HCT116 (cell line): ENCODE measurements around the gene HARBI1. TPM values are rescaled to one million over a fixed set of nuclear protein-coding genes. Genes with fewer than 3 reads are reported as not detected.

Source experiments
- ATAC-seq: fragments of 200-7000 bp; cut with Tn5 transposase; 2 replicates; pipeline ENCODE4 v1.9.1; 2020; ENCODE audit warnings: mild to moderate bottlenecking, moderate library complexity
- BruUV-seq: library from RNA; stranded (reverse); fragments of 400-500 nt; replicated peaks from 2 replicates; lab custom pipeline; 2021; lab: Mats Ljungman, UMichigan
- CTCF ChIA-PET: fragments of 300-600 bp; sonication (Branson Sonifier 250); formaldehyde crosslinking; loops from one replicate; lab custom pipeline; 2021; ENCODE audit warnings: antibody characterized with exemption; lab: Charles Lee
- POLR2A ChIA-PET: fragments of 300-600, 350-600 bp; sonication (Branson Sonifier 250); formaldehyde crosslinking; loops from one replicate; lab custom pipeline; 2021; ENCODE audit warnings: antibody characterized with exemption; lab: Charles Lee
- RAD21 ChIA-PET, 2 experiments: fragments of 300-600 bp; sonication (Branson Sonifier 250); formaldehyde crosslinking; loops; one replicate each; lab custom pipeline; 2023; ENCODE audit warnings: low total read pairs in 2 of 2; ENCODE audit not compliant: uncharacterized antibody in 2 of 2, unreplicated experiment in 2 of 2, low non-redundant PET in 1 of 2; lab: Charles Lee
- DNase-seq: peaks from one replicate; pipeline ENCODE4 v3.0.0-alpha.2; 2010; ENCODE audit warnings: low read depth, low spot score
- H2AFZ ChIP-seq: fragments of 200-600 bp; shearing (Covaris generic), sonication (generic); 2 replicates; pipeline ENCODE4 v1.6.1; 2017; ENCODE audit warnings: low read depth, mixed run types, mixed read lengths, antibody characterized with exemption, low read length; ENCODE audit not compliant: poor library complexity, severe bottlenecking
- H3K27ac ChIP-seq: 2 replicates; pipeline ENCODE4 v1.5.1; 2012; ENCODE audit warnings: low read depth, low read length
- H3K27me3 ChIP-seq: fragments of 200-600 bp; sonication (generic); 2 replicates; pipeline ENCODE4 v1.6.1; 2016; ENCODE audit warnings: mixed run types, low read length, mixed read lengths; ENCODE audit not compliant: insufficient read depth
- H3K36me3 ChIP-seq, 2 experiments: fragments of 200-500 bp in 1 of 2; fragments of 200-600 bp in 1 of 2; sonication (Bioruptor generic) in 1 of 2; sonication (generic) in 1 of 2; 2 replicates each; pipeline versions ENCODE4 v1.5.1 to v1.6.1; 2014 to 2016; ENCODE audit warnings: low read length in 2 of 2, inconsistent platforms in 1 of 2, mixed read lengths in 1 of 2, mixed run types in 1 of 2; ENCODE audit not compliant: insufficient read depth in 2 of 2, control insufficient read depth in 1 of 2
- H3K4me1 ChIP-seq, 2 experiments: fragments of 200-600 bp in 1 of 2; sonication (generic) in 1 of 2; 2 replicates each; pipeline versions ENCODE4 v1.5.1 to v1.6.1; 2012 to 2017; ENCODE audit warnings: low read length in 2 of 2, inconsistent platforms in 1 of 2, mild to moderate bottlenecking in 1 of 2, mixed read lengths in 1 of 2, mixed run types in 1 of 2, moderate library complexity in 1 of 2; ENCODE audit not compliant: insufficient read depth in 2 of 2, control insufficient read depth in 1 of 2
- H3K4me2 ChIP-seq: fragments of 200-600 bp; sonication (generic); 2 replicates; pipeline ENCODE4 v1.6.1; 2017; ENCODE audit warnings: mixed run types, low read length, mixed read lengths
- H3K4me3 ChIP-seq, 2 experiments: fragments of 200-600 bp in 1 of 2; sonication (generic) in 1 of 2; replicated peaks in 1 of 2; 2 replicates each; pipeline ENCODE4 v1.5.1; 2011 to 2016; ENCODE audit warnings: low read length in 2 of 2, control low read depth in 1 of 2, low read depth in 1 of 2, mild to moderate bottlenecking in 1 of 2, mixed read lengths in 1 of 2, mixed run types in 1 of 2
- H3K79me2 ChIP-seq: fragments of 200-600 bp; sonication (generic); 2 replicates; pipeline ENCODE4 v1.6.1; 2017; ENCODE audit warnings: mild to moderate bottlenecking, mixed run types, low read length, moderate library complexity, mixed read lengths; ENCODE audit not compliant: insufficient read depth
- H3K9ac ChIP-seq: fragments of 200-600 bp; sonication (generic); 2 replicates; pipeline ENCODE4 v1.6.1; 2016; ENCODE audit warnings: low read length, mixed read lengths
- H3K9me2 ChIP-seq: fragments of 200-600 bp; sonication (generic), shearing (Covaris generic); 2 replicates; pipeline ENCODE4 v1.6.1; 2017; ENCODE audit warnings: mixed run types, mild to moderate bottlenecking, moderate library complexity; ENCODE audit not compliant: insufficient read depth
- H3K9me3 ChIP-seq, 2 experiments: fragments of 200-500 bp in 1 of 2; fragments of 200-600 bp in 1 of 2; sonication (Bioruptor generic) in 1 of 2; sonication (generic) in 1 of 2; 2 replicates each; pipeline ENCODE4 v1.6.1; 2014 to 2017; ENCODE audit warnings: low read length in 2 of 2, mixed read lengths in 2 of 2, inconsistent platforms in 1 of 2, low read depth in 1 of 2, mild to moderate bottlenecking in 1 of 2, mixed run types in 1 of 2, moderate library complexity in 1 of 2; ENCODE audit not compliant: control insufficient read depth in 1 of 2, insufficient read depth in 1 of 2
- H4K20me1 ChIP-seq: fragments of 200-600 bp; sonication (generic), shearing (Covaris generic); 2 replicates; pipeline ENCODE4 v1.6.1; 2017; ENCODE audit warnings: mixed run types, mild to moderate bottlenecking, moderate library complexity; ENCODE audit not compliant: insufficient read depth
- CEBPB ChIP-seq: IDR thresholded peaks from 2 replicates; pipeline ENCODE4 v1.6.1; 2012; ENCODE audit warnings: low read depth
- EGR1 ChIP-seq: IDR thresholded peaks from 2 replicates; pipeline ENCODE4 v1.6.1; 2012; ENCODE audit warnings: low read depth
- ELF1 ChIP-seq: IDR thresholded peaks from 2 replicates; pipeline ENCODE4 v1.6.1; 2012; ENCODE audit warnings: low read depth, borderline replicate concordance
- EZH2 ChIP-seq: fragments of 200-600 bp; sonication (generic); IDR thresholded peaks from 2 replicates; pipeline ENCODE4 v1.6.1; 2017; ENCODE audit warnings: antibody characterized with exemption, mixed run types
- EZH2phosphoT487 ChIP-seq: fragments of 200-600 bp; IDR thresholded peaks from 2 replicates; pipeline ENCODE4 v1.6.1; 2018; ENCODE audit warnings: antibody characterized with exemption, borderline replicate concordance
- FOSL1 ChIP-seq: IDR thresholded peaks from 2 replicates; pipeline ENCODE4 v1.6.1; 2012; ENCODE audit warnings: low read depth
- JUND ChIP-seq: IDR thresholded peaks from 2 replicates; pipeline ENCODE4 v1.6.1; 2012
- POLR2A ChIP-seq: IDR thresholded peaks from 2 replicates; pipeline ENCODE4 v1.7.0; 2011; ENCODE audit warnings: borderline replicate concordance; ENCODE audit not compliant: insufficient read depth, insufficient read length; ENCODE audit errors: extremely low read depth
- POLR2AphosphoS5 ChIP-seq: IDR thresholded peaks from 2 replicates; pipeline ENCODE4 v1.6.1; 2011; ENCODE audit warnings: mild to moderate bottlenecking, low read depth, low read length, moderate library complexity
- SIN3A ChIP-seq: IDR thresholded peaks from 2 replicates; pipeline ENCODE4 v1.6.1; 2012; ENCODE audit warnings: low read depth
- SP1 ChIP-seq: IDR thresholded peaks from 2 replicates; pipeline ENCODE4 v1.6.1; 2012; ENCODE audit warnings: low read depth
- SRF ChIP-seq: IDR thresholded peaks from 2 replicates; pipeline ENCODE4 v1.6.1; 2012; ENCODE audit warnings: low read depth
- ZFX ChIP-seq: fragments of 450-650 bp; IDR thresholded peaks from 2 replicates; pipeline ENCODE4 v1.6.1; 2017
- ZNF274 ChIP-seq: fragments of 200-500 bp; sonication (Bioruptor generic); IDR thresholded peaks from 2 replicates; pipeline ENCODE4 v1.6.1; 2014; ENCODE audit warnings: mild to moderate bottlenecking, low read depth, low read length, inconsistent platforms
- intact Hi-C: fragments of 100-400 bp; cut with micrococcal nuclease; formaldehyde crosslinking; loops from 2 replicates; pipeline ENCODE4 v1.10.0; 2022
- total RNA-seq: library from RNA; stranded (reverse); gene quantifications from one replicate; pipeline ENCODE4 v1.2.1, GENCODE V29; 2021; ENCODE audit not compliant: unreplicated experiment
- TF ChIP-seq, protein P1 (sequence below), 3 experiments: fragments of 200-600 bp in 1 of 3; sonication (generic) in 1 of 3; IDR thresholded peaks in 2 of 3; conservative IDR thresholded peaks in 1 of 3; 2 replicates each; pipeline ENCODE4 v1.5.1; 2012 to 2017; ENCODE audit warnings: low read depth in 2 of 3, low read length in 2 of 3, antibody characterized with exemption in 1 of 3, borderline replicate concordance in 1 of 3, control low read depth in 1 of 3, mild to moderate bottlenecking in 1 of 3, mixed read lengths in 1 of 3, mixed run types in 1 of 3, moderate library complexity in 1 of 3; ENCODE audit not compliant: insufficient read depth in 1 of 3
- TF ChIP-seq, protein P2 (sequence below): IDR thresholded peaks from 2 replicates; pipeline ENCODE4 v1.6.1; 2012

Gene HARBI1
- total RNA-seq, 1 experiment from 2014 or later = 1.9 TPM

DNA sequence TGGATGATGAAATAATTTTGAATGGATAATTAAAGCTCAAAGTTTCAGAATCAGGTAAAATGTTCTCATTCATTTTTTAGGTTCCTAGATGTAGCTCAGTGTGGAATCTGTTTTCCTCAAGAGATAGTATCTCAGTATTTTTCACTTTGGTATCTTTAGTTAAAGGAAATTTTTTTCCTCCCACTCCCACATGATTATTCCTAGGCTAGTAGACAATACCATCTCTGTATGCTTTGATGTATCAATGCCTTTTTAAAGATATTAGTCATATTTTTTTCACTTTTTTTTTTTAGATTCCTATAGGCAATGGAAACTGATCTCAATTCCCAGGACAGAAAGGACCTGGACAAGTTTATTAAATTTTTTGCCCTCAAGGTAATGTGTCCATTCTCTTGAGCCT is 27.0 kb upstream of the HARBI1 start:
- peaks cover 0 to 11% of the 10 kb centered on the region in 2 experiments; a peak in 2 of 4 replicates for H3K36me3 ChIP-seq
- no peak for DNase-seq
- H3K4me1 ChIP-seq = no peaks in the 10 kb centered on the region
- no peak overlapping the region for H3K4me3 ChIP-seq
- H3K4me2 ChIP-seq = no peak overlapping the region
- H3K9me3 ChIP-seq = no peaks in the 10 kb centered on the region
- H3K27ac ChIP-seq = no peak overlapping the region
- H3K9me2 ChIP-seq = no peaks in the 10 kb centered on the region
- RAD21 ChIA-PET = no interaction called here
- intact Hi-C loops = no loop called here
- ATAC-seq = no peak
- no peaks in the 10 kb centered on the region for H3K79me2 ChIP-seq
- BruUV-seq = no TSS peak
- no peaks in the 10 kb centered on the region for H4K20me1 ChIP-seq
- H2AFZ ChIP-seq = no peak overlapping the region
- POLR2A ChIA-PET = no interaction called here
- H3K27me3 ChIP-seq = no peaks in the 10 kb centered on the region
- CTCF ChIA-PET = no interaction called here
- no peak for TF ChIP-seq EGR1
- TF ChIP-seq POLR2AphosphoS5 = no peak
- TF ChIP-seq EZH2phosphoT487 = no peak
- TF ChIP-seq, protein P1, sequence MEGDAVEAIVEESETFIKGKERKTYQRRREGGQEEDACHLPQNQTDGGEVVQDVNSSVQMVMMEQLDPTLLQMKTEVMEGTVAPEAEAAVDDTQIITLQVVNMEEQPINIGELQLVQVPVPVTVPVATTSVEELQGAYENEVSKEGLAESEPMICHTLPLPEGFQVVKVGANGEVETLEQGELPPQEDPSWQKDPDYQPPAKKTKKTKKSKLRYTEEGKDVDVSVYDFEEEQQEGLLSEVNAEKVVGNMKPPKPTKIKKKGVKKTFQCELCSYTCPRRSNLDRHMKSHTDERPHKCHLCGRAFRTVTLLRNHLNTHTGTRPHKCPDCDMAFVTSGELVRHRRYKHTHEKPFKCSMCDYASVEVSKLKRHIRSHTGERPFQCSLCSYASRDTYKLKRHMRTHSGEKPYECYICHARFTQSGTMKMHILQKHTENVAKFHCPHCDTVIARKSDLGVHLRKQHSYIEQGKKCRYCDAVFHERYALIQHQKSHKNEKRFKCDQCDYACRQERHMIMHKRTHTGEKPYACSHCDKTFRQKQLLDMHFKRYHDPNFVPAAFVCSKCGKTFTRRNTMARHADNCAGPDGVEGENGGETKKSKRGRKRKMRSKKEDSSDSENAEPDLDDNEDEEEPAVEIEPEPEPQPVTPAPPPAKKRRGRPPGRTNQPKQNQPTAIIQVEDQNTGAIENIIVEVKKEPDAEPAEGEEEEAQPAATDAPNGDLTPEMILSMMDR (IDR thresholded peaks at IDR 0.05 in 2 of 3, conservative IDR thresholded peaks at IDR 0.05 in 1 of 3; ENCODE audit: borderline replicate concordance in 1 of 3, insufficient read depth in 1 of 3, low read depth in 2 of 3, low read length in 2 of 3) = no peak
- TF ChIP-seq SIN3A = no peak
- TF ChIP-seq SRF = no peak
- TF ChIP-seq POLR2A = no peak
- no peak for TF ChIP-seq SP1
- no peak for TF ChIP-seq CEBPB
- H3K9ac ChIP-seq = no peak overlapping the region

DNA sequence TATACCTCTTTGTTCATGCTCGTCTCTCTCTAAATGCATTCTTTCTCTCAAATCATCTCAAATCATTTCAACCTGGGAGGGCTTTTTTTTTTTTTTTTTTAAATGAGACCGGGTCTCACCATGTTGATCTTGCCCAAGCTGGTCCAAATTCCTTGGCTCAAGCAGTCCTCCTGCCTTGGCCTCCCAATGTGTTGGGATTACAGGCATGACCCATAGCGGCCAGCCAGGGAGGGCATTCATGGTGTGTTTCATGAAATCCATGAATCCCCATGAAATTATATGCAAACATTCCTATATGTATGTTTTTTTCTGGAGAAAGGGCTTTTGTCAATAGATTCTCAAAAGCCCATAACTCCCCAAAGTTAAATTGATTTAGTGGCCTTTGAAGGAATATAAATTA is 26.5 kb upstream of the HARBI1 start:
- Histone ChIP-seq H3K9me3 (no peaks in the 10 kb centered on the region), H3K4me3 (no peak overlapping the region), H3K36me3 (peaks cover 0 to 11% of the 10 kb centered on the region in 2 experiments; a peak in 1 of 4 replicates), H3K27me3 (no peaks in the 10 kb centered on the region), H3K79me2 (no peaks in the 10 kb centered on the region), H3K27ac (no peak overlapping the region), H3K4me1 (no peaks in the 10 kb centered on the region), H3K9me2 (no peaks in the 10 kb centered on the region), H3K4me2 (no peak overlapping the region), H4K20me1 (no peaks in the 10 kb centered on the region), H2AFZ (no peak overlapping the region), H3K9ac (no peak overlapping the region)
- intact Hi-C loops = no loop called here
- CTCF ChIA-PET = no interaction called here
- RAD21 ChIA-PET = no interaction called here
- DNase-seq (no peak), ATAC-seq (no peak)
- POLR2A ChIA-PET = no interaction called here
- BruUV-seq = no TSS peak
- TF ChIP-seq ZFX = no peak
- no peak for TF ChIP-seq SIN3A
- TF ChIP-seq POLR2AphosphoS5 = no peak
- TF ChIP-seq, protein P2, sequence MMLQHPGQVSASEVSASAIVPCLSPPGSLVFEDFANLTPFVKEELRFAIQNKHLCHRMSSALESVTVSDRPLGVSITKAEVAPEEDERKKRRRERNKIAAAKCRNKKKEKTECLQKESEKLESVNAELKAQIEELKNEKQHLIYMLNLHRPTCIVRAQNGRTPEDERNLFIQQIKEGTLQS = no peak
- TF ChIP-seq ELF1 = no peak
- TF ChIP-seq, protein P1 (IDR thresholded peaks at IDR 0.05 in 2 of 3, conservative IDR thresholded peaks at IDR 0.05 in 1 of 3; ENCODE audit: borderline replicate concordance in 1 of 3, insufficient read depth in 1 of 3, low read depth in 2 of 3, low read length in 2 of 3) = no peak
- TF ChIP-seq JUND = no peak
- no peak for TF ChIP-seq FOSL1
- TF ChIP-seq EZH2 = no peak
- no peak for TF ChIP-seq ZNF274
